Mammary epithelial cell (primary cell): ENCODE measurements around the gene TOPBP1.

Experiments used
- EZH2 ChIP-seq: IDR thresholded peaks from 2 replicates; pipeline ENCODE4 v1.6.1; 2012; ENCODE audit warnings: low read length, inconsistent platforms, borderline replicate concordance
- TF ChIP-seq, protein P1 (sequence below), 2 donors: IDR thresholded peaks in 1 of 2; conservative IDR thresholded peaks in 1 of 2; 2 replicates each; pipeline ENCODE4 v1.5.1; 2011 to 2012; ENCODE audit warnings: inconsistent platforms in 2 of 2, low read length in 2 of 2, mild to moderate bottlenecking in 2 of 2, control low read depth in 1 of 2, low read depth in 1 of 2; ENCODE audit not compliant: insufficient read depth in 1 of 2; ENCODE audit errors: extremely low read depth in 1 of 2

DNA sequence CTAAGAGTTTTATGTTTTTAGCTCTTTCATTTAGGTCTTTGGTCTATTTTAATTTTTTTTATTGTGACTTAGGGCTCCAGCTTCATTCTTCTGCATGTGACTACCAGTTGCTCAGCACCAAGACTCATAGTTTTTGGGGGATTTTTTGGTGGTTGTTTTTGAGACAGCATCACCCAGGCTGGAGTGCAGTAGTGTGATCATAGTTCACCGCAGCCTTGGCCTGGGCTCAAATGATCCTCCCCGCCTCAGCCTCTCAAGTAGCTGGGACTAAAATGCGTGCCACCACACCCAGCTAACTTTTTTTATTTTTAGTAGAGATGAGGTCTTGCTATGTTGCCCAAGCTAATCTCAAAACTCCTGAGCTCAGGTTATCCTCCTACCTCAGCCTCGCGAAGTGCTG lies 68.9 kb downstream of the TOPBP1 start:
- TF ChIP-seq, protein P1, sequence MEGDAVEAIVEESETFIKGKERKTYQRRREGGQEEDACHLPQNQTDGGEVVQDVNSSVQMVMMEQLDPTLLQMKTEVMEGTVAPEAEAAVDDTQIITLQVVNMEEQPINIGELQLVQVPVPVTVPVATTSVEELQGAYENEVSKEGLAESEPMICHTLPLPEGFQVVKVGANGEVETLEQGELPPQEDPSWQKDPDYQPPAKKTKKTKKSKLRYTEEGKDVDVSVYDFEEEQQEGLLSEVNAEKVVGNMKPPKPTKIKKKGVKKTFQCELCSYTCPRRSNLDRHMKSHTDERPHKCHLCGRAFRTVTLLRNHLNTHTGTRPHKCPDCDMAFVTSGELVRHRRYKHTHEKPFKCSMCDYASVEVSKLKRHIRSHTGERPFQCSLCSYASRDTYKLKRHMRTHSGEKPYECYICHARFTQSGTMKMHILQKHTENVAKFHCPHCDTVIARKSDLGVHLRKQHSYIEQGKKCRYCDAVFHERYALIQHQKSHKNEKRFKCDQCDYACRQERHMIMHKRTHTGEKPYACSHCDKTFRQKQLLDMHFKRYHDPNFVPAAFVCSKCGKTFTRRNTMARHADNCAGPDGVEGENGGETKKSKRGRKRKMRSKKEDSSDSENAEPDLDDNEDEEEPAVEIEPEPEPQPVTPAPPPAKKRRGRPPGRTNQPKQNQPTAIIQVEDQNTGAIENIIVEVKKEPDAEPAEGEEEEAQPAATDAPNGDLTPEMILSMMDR (conservative IDR thresholded peaks at IDR 0.05 in 1 of 2, IDR thresholded peaks at IDR 0.05 in 1 of 2; ENCODE audit: extremely low read depth in 1 of 2, insufficient read depth in 1 of 2, low read depth in 1 of 2, low read length in 2 of 2) = no peak
- no peak for TF ChIP-seq EZH2
